Smooth muscle cell (in vitro differentiated cells): ENCODE measurements around the gene PCLAF. TPM values are rescaled to one million over a fixed set of nuclear protein-coding genes. Genes with fewer than 3 reads are reported as not detected.
"Not testable (repeated sequence)": the region's sequence is repeated elsewhere in the genome, so short reads cannot be mapped to it uniquely, and the experiment has no call there.

Experiments
- DNase-seq: peaks from one replicate; lab custom pipeline; 2025; ENCODE audit not compliant: unreplicated experiment; lab: John Stamatoyannopoulos, UW
- H2AFZ ChIP-seq: fragments of 200-600 bp; sonication (generic); 2 replicates; pipeline ENCODE4 v1.6.0; 2016; ENCODE audit warnings: antibody characterized with exemption, low read depth, mild to moderate bottlenecking
- H3F3A ChIP-seq: fragments of 200-600 bp; sonication (generic); 2 replicates; pipeline ENCODE4 v1.6.0; 2017; ENCODE audit warnings: antibody characterized with exemption, low read depth
- H3K27ac ChIP-seq: fragments of 200-600 bp; sonication (generic); 2 replicates; pipeline ENCODE4 v1.5.1; 2016; ENCODE audit warnings: low read depth, mild to moderate bottlenecking
- H3K27me3 ChIP-seq: fragments of 200-600 bp; sonication (generic); 2 replicates; pipeline ENCODE4 v1.6.1; 2016; ENCODE audit warnings: low read depth, mild to moderate bottlenecking
- H3K36me3 ChIP-seq: fragments of 200-600 bp; sonication (generic); 2 replicates; pipeline ENCODE4 v1.5.1; 2016; ENCODE audit warnings: low read depth
- H3K4me1 ChIP-seq: fragments of 200-600 bp; sonication (generic); 2 replicates; pipeline ENCODE4 v1.5.1; 2016; ENCODE audit warnings: low read depth
- H3K4me2 ChIP-seq: fragments of 200-600 bp; sonication (generic); 2 replicates; pipeline ENCODE4 v1.6.0; 2016; ENCODE audit warnings: mild to moderate bottlenecking
- H3K4me3 ChIP-seq: fragments of 200-600 bp; sonication (generic); 2 replicates; pipeline ENCODE4 v1.5.1; 2016; ENCODE audit warnings: mild to moderate bottlenecking
- H3K79me2 ChIP-seq: fragments of 200-600 bp; sonication (generic); 2 replicates; pipeline ENCODE4 v1.6.0; 2016; ENCODE audit warnings: low read depth, mild to moderate bottlenecking
- H3K9ac ChIP-seq: fragments of 200-600 bp; sonication (generic); 2 replicates; pipeline ENCODE4 v1.6.0; 2016; ENCODE audit warnings: low read depth
- H3K9me3 ChIP-seq: fragments of 200-600 bp; sonication (generic); replicated peaks from 2 replicates; pipeline ENCODE4 v1.5.1; 2016; ENCODE audit warnings: low read depth
- H4K20me1 ChIP-seq: fragments of 200-600 bp; sonication (generic); 2 replicates; pipeline ENCODE4 v1.6.0; 2016; ENCODE audit warnings: low read depth
- CTCF ChIP-seq: fragments of 200-600 bp; sonication (generic); IDR thresholded peaks from 2 replicates; pipeline ENCODE4 v1.5.1; 2017; ENCODE audit warnings: borderline replicate concordance, mild to moderate bottlenecking, antibody characterized with exemption; ENCODE audit not compliant: insufficient read depth, poor library complexity, severe bottlenecking
- WGBS: methylation state at CpG from one replicate; pipeline ENCODE4 v1.1.7; 2016; ENCODE audit warnings: low lambda C conversion rate; 5-methylcytosine and 5-hydroxymethylcytosine counted together
- polyA plus RNA-seq: library from polyadenylated mRNA; unstranded; fragments of >200 nt; fragmentation: Nextera tagmentation; extraction: Ambion mirVana; gene quantifications from 2 replicates; pipeline ENCODE4 v1.2.1, GENCODE V29; 2016
- total RNA-seq: library from RNA; depleted of rRNA; stranded (reverse); fragments of >200 nt; gene quantifications from 2 replicates; pipeline ENCODE4 v1.2.3, GENCODE V29; 2014

Gene PCLAF
- total and polyA plus RNA-seq, 2 experiments from 2014 or later, result 19.0 to 30.7 TPM

- Histone ChIP-seq H3K27me3 (no peaks in the 10 kb centered on the region), H3K9ac (no peak overlapping the region), H2AFZ (no peak overlapping the region), H3F3A (no peaks in the 10 kb centered on the region), H3K36me3 (no peaks in the 10 kb centered on the region), H3K4me1 (no peaks in the 10 kb centered on the region), H3K4me2 (peak overlapping the region; percentile 96), H3K9me3 (no peaks in the 10 kb centered on the region), H3K79me2 (peaks cover 44% of the 10 kb centered on the region), H3K4me3 (peak overlapping the region; percentile 84), H3K27ac (no peak overlapping the region), H4K20me1 (peaks cover 5% of the 10 kb centered on the region)
- TF ChIP-seq CTCF, result no peak
- 100% methylated on average over 5 of the region's 5 CpGs for WGBS
- no peak for DNase-seq
These were observed 7.8 kb upstream of the PCLAF start for GRCh38 chr15:64389036-64389435.

GRCh38 chr15:64387562-64388168 lies 6.4 kb upstream of the PCLAF start, which contains the start of gene TRIP4:
Gene TRIP4, plus strand, starts transcription at chr15:64387836. Its CDS starts 28 bp downstream, at chr15:64387864.
- Histone ChIP-seq H2AFZ (peak within 1 kb of the TSS; percentile 93), H3K4me3 (peak within 1 kb of the TSS; percentile 84), H3K9me3 (no peaks in the 10 kb centered on the region), H3K27me3 (no peaks in the 10 kb centered on the region), H3K27ac (peak within 1 kb of the TSS; percentile 11), H4K20me1 (peaks cover 3% of the 10 kb centered on the region), H3K9ac (peak within 1 kb of the TSS; percentile 85), H3K4me2 (peak within 1 kb of the TSS; percentile 96), H3K79me2 (peaks cover 44% of the 10 kb centered on the region), H3K4me1 (no peaks in the 10 kb centered on the region), H3K36me3 (no peaks in the 10 kb centered on the region), H3F3A (no peaks in the 10 kb centered on the region)
- TF ChIP-seq CTCF, result no peak
- DNase-seq, result peak; percentile 69
- 2% methylated on average over 34 of the region's 35 CpGs for WGBS

GRCh38 chr15:64386291-64386690 lies 5.0 kb upstream of the PCLAF start:
- TF ChIP-seq CTCF, result no peak
- Histone ChIP-seq H2AFZ (no peak overlapping the region), H3K9ac (no peak overlapping the region), H3K9me3 (no peaks in the 10 kb centered on the region), H3K4me2 (no peak overlapping the region), H3K36me3 (no peaks in the 10 kb centered on the region), H3K27ac (no peak overlapping the region), H3K4me3 (no peak overlapping the region), H3F3A (no peaks in the 10 kb centered on the region), H4K20me1 (no peaks in the 10 kb centered on the region), H3K79me2 (peaks cover 33% of the 10 kb centered on the region), H3K27me3 (no peaks in the 10 kb centered on the region), H3K4me1 (peaks cover 4% of the 10 kb centered on the region)
- no peak for DNase-seq
- WGBS, result 96% methylated on average over 7 of the region's 7 CpGs

- TF ChIP-seq CTCF, result no peak
- Histone ChIP-seq H3K9ac (no peak overlapping the region), H3F3A (peaks cover 8% of the 10 kb centered on the region), H3K4me1 (peaks cover 4% of the 10 kb centered on the region), H4K20me1 (no peaks in the 10 kb centered on the region), H3K9me3 (no peaks in the 10 kb centered on the region), H3K79me2 (peaks cover 16% of the 10 kb centered on the region), H2AFZ (no peak overlapping the region), H3K27ac (no peak overlapping the region), H3K4me2 (no peak overlapping the region), H3K36me3 (no peaks in the 10 kb centered on the region), H3K4me3 (no peak overlapping the region), H3K27me3 (no peaks in the 10 kb centered on the region)
- DNase-seq, result no peak
- WGBS, result 85% methylated on average over 2 of the region's 2 CpGs
These were observed 2.5 kb upstream of the PCLAF start for GRCh38 chr15:64383760-64384159.

GRCh38 chr15:64380130-64380870 lies 941 bp downstream of the PCLAF start:
- H3K27ac ChIP-seq, H3K79me2 ChIP-seq, H3K27me3 ChIP-seq, DNase-seq, H3K9ac ChIP-seq, H3K36me3 ChIP-seq, H3K9me3 ChIP-seq, H4K20me1 ChIP-seq, H3K4me1 ChIP-seq: not testable (repeated sequence)
- Histone ChIP-seq H2AFZ (peak overlapping the region; percentile 46), H3F3A (peaks cover 10% of the 10 kb centered on the region), H3K4me3 (peak overlapping the region; percentile 59), H3K4me2 (peak overlapping the region; percentile 89)
- 70% methylated on average over 11 of the region's 11 CpGs for WGBS
